NCI-H1436 treated with DMSO at 0.1 percent for 48 hours (cell line): ENCODE results near the gene CDH3.

ENCODE experiments used
- DNase-seq: peaks from one replicate; lab custom pipeline; 2025; lab: John Stamatoyannopoulos, UW

The CDH3 gene

GRCh38 chr16:68737730-68738629 lies 92.9 kb downstream of the CDH3 start:
- no peak for DNase-seq

DNA sequence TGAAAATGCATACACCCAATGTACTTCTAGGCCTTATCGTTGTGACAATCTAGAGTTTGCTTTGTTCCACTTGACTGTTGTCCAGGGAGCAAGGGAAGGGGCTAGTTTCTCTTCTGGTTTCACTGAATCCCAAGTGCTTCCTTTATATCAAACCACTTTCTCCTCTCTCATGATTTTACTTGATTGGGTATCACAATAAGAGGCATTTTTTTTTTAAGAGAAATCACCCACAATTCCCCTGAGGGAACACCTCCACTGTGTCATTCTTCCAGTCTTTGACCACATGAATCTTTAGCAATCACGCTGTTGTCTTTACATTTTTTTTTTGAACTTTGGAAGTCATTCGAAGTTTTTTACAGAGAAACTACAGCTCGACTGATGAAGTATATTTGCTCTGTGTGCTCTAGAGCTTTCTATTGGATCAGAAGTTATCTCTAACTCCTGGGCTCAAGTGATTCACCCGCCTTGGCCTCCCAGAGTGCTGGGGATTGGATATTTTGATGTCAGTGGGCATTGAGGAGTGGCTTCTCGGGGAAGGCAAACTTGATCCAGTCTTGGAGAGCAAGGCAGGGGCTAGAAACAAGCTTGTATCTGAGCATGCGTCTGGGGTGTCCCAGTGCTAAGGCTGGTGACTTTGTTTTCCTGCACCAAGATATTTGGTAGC lies 95.0 kb downstream of the CDH3 start:
- no peak for DNase-seq

DNA sequence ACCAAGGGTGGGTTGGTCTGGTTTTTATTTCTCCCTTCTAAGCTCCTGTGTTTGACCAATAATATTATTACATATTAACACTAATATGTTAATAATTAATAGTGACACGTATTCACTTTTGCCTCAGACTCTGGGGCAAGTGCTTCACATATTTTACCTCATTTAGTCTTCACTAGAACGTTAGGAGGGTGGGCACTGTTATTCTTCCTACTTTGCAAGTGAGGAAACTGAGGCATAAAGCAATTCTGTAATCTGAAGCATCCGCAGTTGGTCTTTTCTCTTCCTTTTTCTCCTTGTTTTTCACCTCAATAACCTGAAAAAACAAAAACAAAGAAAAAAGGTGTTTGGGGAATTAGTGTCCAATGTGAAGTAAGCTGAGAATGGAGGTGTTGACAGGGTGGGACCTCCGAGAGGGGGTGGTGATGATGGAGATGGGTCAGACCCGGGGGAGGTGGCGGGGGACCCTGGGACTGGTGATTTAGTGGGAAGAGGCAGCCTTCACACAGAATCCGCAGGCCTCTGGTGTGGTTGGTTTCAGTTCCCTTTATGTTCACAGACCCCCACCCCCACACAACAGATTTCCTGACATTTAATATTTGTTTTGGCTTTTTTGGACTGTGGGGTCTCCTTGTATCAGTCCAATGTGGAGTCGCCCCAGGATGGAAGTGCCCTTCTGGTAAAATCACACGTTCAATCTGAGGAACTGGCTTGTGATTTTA lies 95.7 kb downstream of the CDH3 start:
- no peak for DNase-seq

DNA sequence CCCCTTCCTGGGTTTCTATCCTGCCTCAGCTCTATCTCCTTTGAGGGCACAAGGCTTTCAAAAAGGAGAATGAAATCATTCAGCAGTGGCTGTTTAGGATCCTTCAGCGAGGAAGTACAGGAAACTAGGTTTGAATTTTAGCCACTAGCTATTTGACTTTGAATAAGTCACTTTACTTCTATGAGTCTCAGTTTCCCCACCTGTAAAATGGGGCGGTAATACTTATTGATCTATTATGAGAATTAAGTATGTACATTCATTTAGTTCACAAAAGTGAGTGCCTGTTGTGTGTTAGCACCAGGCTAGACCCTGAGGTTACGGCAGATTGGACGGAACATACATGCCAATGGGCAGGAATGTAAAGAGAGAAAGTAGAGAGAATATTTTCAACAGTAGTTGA lies 98.6 kb downstream of the CDH3 start:
- DNase-seq: no peak

DNA sequence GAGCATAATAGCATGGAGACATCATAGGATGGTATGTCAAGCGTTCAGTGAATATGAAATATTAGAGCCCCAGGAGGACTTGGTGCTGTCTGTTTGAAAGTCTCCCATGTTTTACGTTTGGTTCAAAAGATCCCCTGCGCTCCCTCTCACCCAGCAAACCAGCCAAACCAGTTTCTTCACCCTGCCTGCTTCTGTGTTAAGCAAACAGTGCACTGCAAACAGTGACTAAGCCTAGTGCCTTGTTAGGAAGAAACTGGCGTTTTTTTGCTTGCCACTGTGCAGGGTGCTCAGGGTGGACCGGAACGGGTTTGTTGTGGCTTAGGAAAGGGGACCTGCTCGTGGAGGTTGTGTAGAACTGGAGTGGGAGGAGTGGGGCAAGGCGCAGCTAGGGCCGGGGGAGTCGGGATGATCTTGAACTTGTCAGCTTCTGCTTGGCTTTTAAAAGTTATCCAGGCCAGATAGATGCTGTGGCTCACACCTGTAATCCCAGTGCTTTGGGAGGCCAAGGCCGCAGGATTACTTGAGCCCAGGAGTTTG lies 99.7 kb downstream of the CDH3 start:
- DNase-seq: no peak

DNA sequence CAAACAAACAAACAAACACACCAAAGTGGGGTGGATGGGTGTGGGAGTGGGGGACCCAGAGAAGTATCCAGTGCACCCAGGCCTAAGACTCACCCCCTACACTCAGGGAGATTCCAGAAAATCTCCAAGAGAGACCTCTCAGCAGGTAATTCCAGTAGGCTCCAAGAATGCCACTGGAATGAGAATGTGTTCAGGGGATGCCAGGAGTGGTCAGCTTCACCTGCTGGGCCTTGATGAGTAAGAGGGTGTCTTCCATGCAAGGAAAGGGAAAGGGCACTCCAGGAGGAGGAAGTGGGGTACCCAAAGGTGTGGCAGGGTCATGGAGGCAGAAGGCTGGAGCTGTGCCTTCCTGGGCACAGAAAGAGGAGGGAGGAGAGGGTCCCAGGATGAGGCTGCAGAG lies 101.8 kb downstream of the CDH3 start:
- DNase-seq: no peak

DNA sequence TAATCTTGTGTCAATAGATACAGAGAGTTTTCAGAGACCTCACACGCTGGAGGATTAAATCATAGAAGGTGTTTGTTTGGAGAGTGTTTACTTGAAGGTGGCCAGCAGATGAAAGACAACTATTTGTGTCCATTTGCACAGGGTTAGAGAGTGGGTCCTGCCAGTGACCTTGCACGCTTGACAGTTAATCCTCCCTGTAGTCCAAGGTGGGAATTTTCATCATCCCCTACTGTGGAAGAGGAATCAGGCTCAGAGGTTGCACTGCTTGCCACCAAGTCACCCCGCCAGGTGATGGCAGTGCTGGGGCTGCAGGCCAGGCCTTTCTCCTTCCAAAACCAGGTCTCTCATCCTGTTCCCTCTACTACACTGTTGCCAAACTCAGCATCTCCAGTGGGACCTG lies 104.3 kb downstream of the CDH3 start:
- no peak for DNase-seq
